Activated naive CD4-positive, alpha-beta T cell treated with anti-CD3 and anti-CD28 coated beads for 36 hours (primary cell): ENCODE data around the gene TBC1D17. TPM values are rescaled to one million over a fixed set of nuclear protein-coding genes. Genes with fewer than 3 reads are reported as not detected.

Experiments
- CTCF ChIA-PET: fragments of 350-600 bp; sonication (Branson Sonifier 250); formaldehyde crosslinking; loops from one replicate; lab custom pipeline; 2021; ENCODE audit warnings: antibody characterized with exemption; lab: Charles Lee
- DNase-seq: peaks from one replicate; pipeline ENCODE4 v3.0.0-alpha.2; 2020
- H3K27ac Mint-ChIP-seq: one replicate; pipeline ENCODE4 v1.8.0; 2021; ENCODE audit warnings: mild to moderate bottlenecking, mixed read lengths
- H3K27me3 Mint-ChIP-seq: one replicate; pipeline ENCODE4 v1.8.0; 2021; ENCODE audit warnings: low read depth, mixed read lengths
- H3K36me3 Mint-ChIP-seq: one replicate; pipeline ENCODE4 v1.8.0; 2021; ENCODE audit warnings: low read depth, mixed read lengths
- H3K4me1 Mint-ChIP-seq: one replicate; pipeline ENCODE4 v1.8.0; 2021; ENCODE audit warnings: low read depth, mixed read lengths
- H3K4me3 Mint-ChIP-seq: one replicate; pipeline ENCODE4 v1.8.0; 2021; ENCODE audit warnings: mild to moderate bottlenecking, moderate library complexity, mixed read lengths
- H3K9me3 Mint-ChIP-seq: one replicate; pipeline ENCODE4 v1.8.0; 2021; ENCODE audit warnings: mixed read lengths
- intact Hi-C: fragments of 100-400 bp; cut with micrococcal nuclease; formaldehyde crosslinking; loops from one replicate; pipeline ENCODE4 v1.15.1; 2023
- total RNA-seq, 2 experiments: library from RNA; stranded (reverse); gene quantifications; one replicate each; pipeline ENCODE4 v1.2.3, GENCODE V29; 2021

TBC1D17 gene
- total RNA-seq, 2 experiments from 2014 or later: 29.8 to 32.4 TPM

- Mint-ChIP-seq H3K27me3 (no peaks in the 10 kb centered on the region), H3K27ac (peak overlapping the region; percentile 90), H3K4me1 (peaks cover 48% of the 10 kb centered on the region), H3K36me3 (peaks cover 61% of the 10 kb centered on the region), H3K4me3 (peak overlapping the region; percentile 17), H3K9me3 (no peaks in the 10 kb centered on the region)
- DNase-seq: peak; percentile 65
- intact Hi-C loops: loop anchor here (1.0 kb wide), 2 partner anchors 14 to 18 kb away; partner anchors contain the start of genes ATF5 and NUP62
- CTCF ChIA-PET: interaction anchor here (0.6 to 1.6 kb wide), 9 partner anchors 9 to 194 kb away, joined by 3 to 6 read pairs (median 4); no protein-coding TSS in a partner anchor
Measured at GRCh38 chr19:49911381-49912145, 34.1 kb downstream of the TBC1D17 start.

GRCh38 chr19:49912965-49913685, 35.6 kb downstream of the TBC1D17 start:
- no peak for DNase-seq
- peak overlapping the region; percentile 90 for H3K27ac Mint-ChIP-seq
- no peak overlapping the region for H3K4me3 Mint-ChIP-seq
- H3K36me3 Mint-ChIP-seq: peaks cover 62% of the 10 kb centered on the region
- no peaks in the 10 kb centered on the region for H3K9me3 Mint-ChIP-seq
- peaks cover 49% of the 10 kb centered on the region for H3K4me1 Mint-ChIP-seq
- CTCF ChIA-PET: interaction anchor here (1.6 kb wide), 1 partner anchor 23 kb away, joined by 6 read pairs; no protein-coding TSS in a partner anchor
- no peaks in the 10 kb centered on the region for H3K27me3 Mint-ChIP-seq
- intact Hi-C loops: no loop called here

GRCh38 chr19:49913720-49914119, 36.2 kb downstream of the TBC1D17 start:
- Mint-ChIP-seq H3K4me1 (peaks cover 51% of the 10 kb centered on the region), H3K9me3 (no peaks in the 10 kb centered on the region), H3K36me3 (peaks cover 61% of the 10 kb centered on the region), H3K27me3 (no peaks in the 10 kb centered on the region), H3K4me3 (no peak overlapping the region), H3K27ac (peak overlapping the region; percentile 90)
- no peak for DNase-seq
- intact Hi-C loops: no loop called here
- CTCF ChIA-PET: no interaction called here

GRCh38 chr19:49915271-49915670, 37.8 kb downstream of the TBC1D17 start:
- H3K27me3 Mint-ChIP-seq: no peaks in the 10 kb centered on the region
- DNase-seq: no peak
- CTCF ChIA-PET: no interaction called here
- H3K36me3 Mint-ChIP-seq: peaks cover 56% of the 10 kb centered on the region
- intact Hi-C loops: no loop called here
- H3K27ac Mint-ChIP-seq: peak overlapping the region; percentile 10
- no peaks in the 10 kb centered on the region for H3K9me3 Mint-ChIP-seq
- no peak overlapping the region for H3K4me3 Mint-ChIP-seq
- peaks cover 47% of the 10 kb centered on the region for H3K4me1 Mint-ChIP-seq

- Mint-ChIP-seq H3K4me1 (peaks cover 47% of the 10 kb centered on the region), H3K4me3 (no peak overlapping the region), H3K27ac (no peak overlapping the region), H3K27me3 (no peaks in the 10 kb centered on the region), H3K36me3 (peaks cover 58% of the 10 kb centered on the region), H3K9me3 (no peaks in the 10 kb centered on the region)
- CTCF ChIA-PET: interaction anchor here (1.2 to 1.3 kb wide), 2 partner anchors 10 to 68 kb away, joined by 3 to 5 read pairs; no protein-coding TSS in a partner anchor
- no peak for DNase-seq
- intact Hi-C loops: no loop called here
Measured at GRCh38 chr19:49916839-49917733, 39.6 kb downstream of the TBC1D17 start.

- peaks cover 51% of the 10 kb centered on the region for H3K36me3 Mint-ChIP-seq
- no peak overlapping the region for H3K4me3 Mint-ChIP-seq
- intact Hi-C loops: no loop called here
- CTCF ChIA-PET: interaction anchor here (1.2 kb wide), 1 partner anchor 9 kb away, joined by 5 read pairs; no protein-coding TSS in a partner anchor
- peak overlapping the region; percentile 53 for H3K27ac Mint-ChIP-seq
- no peaks in the 10 kb centered on the region for H3K27me3 Mint-ChIP-seq
- DNase-seq: no peak
- no peaks in the 10 kb centered on the region for H3K9me3 Mint-ChIP-seq
- H3K4me1 Mint-ChIP-seq: peaks cover 42% of the 10 kb centered on the region
Measured at GRCh38 chr19:49918089-49918488, 40.6 kb downstream of the TBC1D17 start.

GRCh38 chr19:49920624-49921363, 43.3 kb downstream of the TBC1D17 start:
- H3K27ac Mint-ChIP-seq: peak overlapping the region; percentile 41
- CTCF ChIA-PET: interaction anchor here (1.6 kb wide), 1 partner anchor 30 kb away, joined by 4 read pairs; no protein-coding TSS in a partner anchor
- peaks cover 44% of the 10 kb centered on the region for H3K36me3 Mint-ChIP-seq
- H3K4me1 Mint-ChIP-seq: peaks cover 43% of the 10 kb centered on the region
- H3K27me3 Mint-ChIP-seq: no peaks in the 10 kb centered on the region
- no peak overlapping the region for H3K4me3 Mint-ChIP-seq
- no peaks in the 10 kb centered on the region for H3K9me3 Mint-ChIP-seq
- intact Hi-C loops: no loop called here
- peak; percentile 18 for DNase-seq

- no peak overlapping the region for H3K4me3 Mint-ChIP-seq
- DNase-seq: no peak
- H3K36me3 Mint-ChIP-seq: peaks cover 43% of the 10 kb centered on the region
- CTCF ChIA-PET: interaction anchor here (1.0 to 1.6 kb wide), 2 partner anchors 11 to 32 kb away, joined by 3 to 4 read pairs; no protein-coding TSS in a partner anchor
- H3K27me3 Mint-ChIP-seq: no peaks in the 10 kb centered on the region
- peaks cover 44% of the 10 kb centered on the region for H3K4me1 Mint-ChIP-seq
- no peaks in the 10 kb centered on the region for H3K9me3 Mint-ChIP-seq
- H3K27ac Mint-ChIP-seq: peak overlapping the region; percentile 66
- intact Hi-C loops: no loop called here
Measured at GRCh38 chr19:49921871-49922795, 44.6 kb downstream of the TBC1D17 start.

- peak overlapping the region; percentile 77 for H3K27ac Mint-ChIP-seq
- no peak for DNase-seq
- H3K4me1 Mint-ChIP-seq: peaks cover 51% of the 10 kb centered on the region
- intact Hi-C loops: no loop called here
- no peaks in the 10 kb centered on the region for H3K9me3 Mint-ChIP-seq
- CTCF ChIA-PET: no interaction called here
- H3K27me3 Mint-ChIP-seq: no peaks in the 10 kb centered on the region
- H3K4me3 Mint-ChIP-seq: no peak overlapping the region
- H3K36me3 Mint-ChIP-seq: peaks cover 47% of the 10 kb centered on the region
Measured at GRCh38 chr19:49923055-49924003, 45.8 kb downstream of the TBC1D17 start.
